HG03521 (cell line): ENCODE measurements around the gene NACA.
"Not testable (repeated sequence)": the region's sequence is repeated elsewhere in the genome, so short reads cannot be mapped to it uniquely, and the experiment has no call there.

Source experiments
- ATAC-seq: cut with Tn5 transposase; IDR thresholded peaks from one replicate; pipeline ENCODE4 v1.9.1; 2021; ENCODE audit warnings: mild to moderate bottlenecking, moderate library complexity; ENCODE audit not compliant: unreplicated experiment

NACA gene

GRCh38 chr12:56725723-56726102 lies 614 bp upstream of the NACA start:
- no peak for ATAC-seq

GRCh38 chr12:56724701-56724971 lies 463 bp downstream of the NACA start:
- ATAC-seq = no peak

- ATAC-seq = no peak
These were observed 1.0 kb downstream of the NACA start for GRCh38 chr12:56723889-56724700.

DNA sequence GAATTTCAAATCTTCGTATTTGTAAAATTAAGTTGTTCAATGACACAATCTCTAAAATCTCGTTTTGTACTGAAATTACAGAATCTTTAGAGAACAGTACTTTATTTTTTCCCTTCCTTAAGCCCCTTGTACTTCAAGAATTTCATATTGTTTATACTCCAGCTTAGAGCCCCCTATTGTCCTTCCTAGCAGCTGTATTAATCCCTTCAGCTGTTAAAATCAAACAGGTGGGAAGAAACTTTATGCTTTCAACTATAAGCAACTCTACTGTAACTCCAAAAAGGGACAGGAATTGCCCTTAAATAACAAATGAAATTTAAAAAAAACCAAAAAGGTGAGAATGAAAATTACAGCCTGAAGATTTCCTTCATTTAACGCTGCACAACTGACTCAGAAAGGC lies 1.7 kb downstream of the NACA start:
- no peak for ATAC-seq

GRCh38 chr12:56722832-56723231 lies 2.3 kb downstream of the NACA start:
- ATAC-seq = no peak

DNA sequence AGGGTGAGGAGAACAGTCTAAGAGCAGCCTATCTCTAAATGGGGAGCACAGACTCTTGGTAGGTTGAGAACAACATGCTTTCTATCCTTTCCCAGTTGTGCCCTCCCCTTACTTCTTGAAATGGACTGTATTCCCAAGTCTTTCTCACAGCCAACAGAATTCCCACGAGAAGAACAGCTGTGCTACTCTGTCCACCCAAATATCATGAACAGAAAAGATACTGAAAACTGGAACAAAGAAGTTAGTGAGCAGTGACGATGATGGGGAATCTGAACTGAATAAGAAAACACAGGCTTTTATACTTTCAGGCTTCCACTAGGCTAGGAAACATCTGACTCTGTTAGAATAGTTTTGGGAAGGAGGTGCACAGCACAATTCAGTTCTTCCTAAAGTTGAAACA lies 3.4 kb downstream of the NACA start:
- ATAC-seq = no peak

GRCh38 chr12:56721216-56721615 lies 3.9 kb downstream of the NACA start:
- ATAC-seq = no peak

GRCh38 chr12:56720731-56721151 lies 4.4 kb downstream of the NACA start:
- ATAC-seq = no peak

DNA sequence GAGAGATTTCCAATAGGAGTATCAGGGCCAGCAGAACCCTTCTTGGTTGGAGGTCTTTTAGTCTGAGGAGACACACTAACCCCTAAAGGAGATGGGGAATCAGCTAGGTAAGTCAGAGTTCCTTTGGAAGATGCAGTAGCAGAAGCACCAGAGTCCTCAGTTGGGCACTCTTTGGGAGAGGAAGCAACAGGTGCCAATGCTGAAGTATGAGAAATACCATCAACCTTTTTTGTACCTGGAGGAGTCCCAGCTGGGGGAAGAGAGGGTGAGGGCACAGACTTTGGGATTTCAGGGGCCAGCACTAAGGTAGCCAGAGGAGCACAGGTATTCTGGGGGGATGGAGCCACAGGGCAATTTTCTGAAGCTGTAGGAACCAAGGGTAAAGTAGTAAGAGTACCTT lies 6.0 kb downstream of the NACA start:
- no peak for ATAC-seq

GRCh38 chr12:56718636-56719035 lies 6.5 kb downstream of the NACA start:
- no peak for ATAC-seq

DNA sequence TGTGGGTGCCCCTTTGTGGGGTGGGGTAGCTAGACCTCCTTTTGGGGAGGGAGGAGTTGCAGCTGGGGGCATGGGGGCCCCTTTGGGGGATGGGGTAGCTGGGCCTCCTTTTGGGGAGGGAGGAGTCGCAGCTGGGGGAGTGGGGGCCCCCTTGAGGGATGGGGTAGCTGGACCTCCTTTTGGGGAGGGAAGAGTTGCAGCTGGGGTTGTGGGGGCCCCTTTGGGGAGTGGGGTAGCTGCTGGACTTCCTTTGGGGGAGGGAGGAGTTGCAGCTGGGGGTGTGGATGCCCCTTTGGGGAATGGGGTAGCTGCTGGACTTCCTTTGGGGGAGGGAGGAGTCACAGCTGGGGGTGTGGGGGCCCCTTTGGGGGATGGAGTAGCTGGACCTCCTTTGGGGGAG lies 7.0 kb downstream of the NACA start:
- no peak for ATAC-seq

GRCh38 chr12:56716933-56717880 lies 7.9 kb downstream of the NACA start:
- no peak for ATAC-seq

GRCh38 chr12:56716458-56716857 lies 8.6 kb downstream of the NACA start:
- ATAC-seq = no peak

DNA sequence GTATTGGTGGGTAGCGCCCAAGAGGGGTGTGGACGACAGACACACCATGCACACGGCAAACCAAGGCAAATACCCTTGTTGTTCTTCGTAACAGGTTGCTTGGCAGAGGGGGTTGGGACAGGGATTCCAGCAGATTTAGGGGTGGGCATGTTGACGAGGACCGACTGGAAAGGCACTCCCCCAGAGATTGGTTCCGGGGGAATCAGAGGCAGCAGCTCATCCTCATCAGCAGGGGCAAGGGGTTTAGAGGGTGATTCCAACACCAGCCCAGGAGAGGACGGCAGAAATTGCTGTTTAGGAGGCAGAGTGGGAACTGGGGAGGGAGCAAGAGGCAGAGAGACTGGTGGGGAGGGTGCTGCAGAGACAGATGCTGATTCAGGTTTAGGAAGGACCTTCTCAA lies 9.3 kb downstream of the NACA start:
- ATAC-seq = no peak

DNA sequence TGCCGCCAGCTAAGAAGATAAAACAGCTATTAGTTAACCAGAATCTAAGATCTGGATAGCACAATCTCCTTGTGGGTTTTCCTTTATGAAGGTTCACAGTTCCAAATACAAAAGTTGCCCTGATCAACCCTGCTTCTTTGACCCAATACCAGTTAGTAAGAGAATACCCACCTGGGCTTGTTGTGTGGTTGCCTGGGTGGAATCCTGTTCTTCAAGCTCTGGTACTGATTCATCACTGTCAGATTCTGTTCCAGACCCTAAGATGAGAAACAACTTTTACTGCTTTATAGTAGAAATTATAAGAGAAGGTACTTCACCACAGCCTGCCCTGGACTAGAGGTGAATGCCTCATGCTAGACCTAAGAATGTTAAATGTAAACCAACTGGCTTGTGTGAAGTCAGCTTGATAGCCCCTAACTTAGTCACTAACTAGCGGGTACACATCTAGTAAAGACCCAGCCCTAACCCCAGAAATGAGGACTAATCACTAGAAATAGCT lies 10.6 kb downstream of the NACA start:
- ATAC-seq = no peak

DNA sequence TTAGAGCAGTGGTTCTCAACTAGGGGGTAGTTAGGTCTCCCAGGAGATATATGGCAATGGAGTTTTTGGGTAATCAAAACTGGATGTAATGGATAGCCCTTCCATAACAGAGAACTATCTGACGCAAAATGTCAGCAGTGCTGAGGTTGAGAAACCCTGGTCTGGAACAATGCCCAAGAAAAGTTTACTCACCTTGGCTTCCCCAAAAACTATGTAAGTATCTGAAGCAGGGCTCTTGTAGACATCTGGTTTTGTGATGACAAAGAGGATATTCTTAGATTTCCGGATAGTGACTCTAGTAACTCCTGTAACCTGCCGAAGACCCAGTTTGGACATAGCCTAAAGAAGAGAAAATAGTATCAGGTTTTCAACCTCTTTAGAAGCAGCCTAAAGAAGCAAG lies 11.8 kb downstream of the NACA start:
- no peak for ATAC-seq

GRCh38 chr12:56709759-56710376 lies 15.2 kb downstream of the NACA start:
- ATAC-seq = no peak

DNA sequence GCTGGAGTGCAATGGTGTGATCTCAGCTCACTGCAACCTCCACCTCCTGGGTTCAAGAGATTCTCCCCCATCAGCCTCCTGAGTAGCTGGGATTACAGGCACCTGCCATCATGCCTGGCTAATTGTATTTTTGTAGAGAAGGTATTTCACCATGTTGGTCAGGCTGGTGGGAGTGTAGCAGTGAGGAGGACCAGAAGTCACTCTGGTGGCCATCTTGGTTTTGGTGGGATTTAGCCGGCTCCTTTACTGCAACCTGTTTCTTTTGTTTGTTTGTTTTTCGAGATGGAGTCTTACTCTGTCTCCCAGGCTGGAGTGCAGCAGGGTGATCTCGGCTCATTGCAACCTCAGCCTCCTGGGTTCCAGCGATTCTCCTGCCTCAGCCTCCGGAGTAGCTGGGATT lies 20.6 kb downstream of the NACA start:
- not testable (repeated sequence) for ATAC-seq

GRCh38 chr12:56699020-56699661 lies 26.0 kb downstream of the NACA start:
- no peak for ATAC-seq

- ATAC-seq = no peak
These were observed 29.6 kb downstream of the NACA start for GRCh38 chr12:56695327-56696101.
